Prostate gland (tissue), 2 donors: ENCODE data around the gene NLGN2.

Source experiments
- CTCF ChIP-seq, 4 experiments: fragments of 200-600 bp in 2 of 4; fragments of 450-650 bp in 2 of 4; sonication (generic) in 2 of 4; IDR thresholded peaks; 1 replicate in 3 of 4; 2 replicates in 1 of 4; pipeline ENCODE4 v1.5.1; 2016 to 2019; ENCODE audit warnings: antibody characterized with exemption in 4 of 4, mild to moderate bottlenecking in 2 of 4, moderate library complexity in 2 of 4
- POLR2A ChIP-seq: fragments of 450-650 bp; IDR thresholded peaks from one replicate; pipeline ENCODE4 v1.6.1; 2016; ENCODE audit warnings: antibody characterized with exemption, mild to moderate bottlenecking
- POLR2AphosphoS5 ChIP-seq: sonication (generic); formaldehyde crosslinking; IDR thresholded peaks from one replicate; pipeline ENCODE4 v1.6.1; 2017; ENCODE audit warnings: antibody characterized with exemption

GRCh38 chr17:7418472-7419152, 11.0 kb downstream of the NLGN2 start:
- TF ChIP-seq CTCF (IDR thresholded peaks at IDR 0.05) = no peak
- no peak for TF ChIP-seq POLR2A
- TF ChIP-seq POLR2AphosphoS5 = no peak
